Rectal smooth muscle tissue (tissue), 1 donor: ENCODE data around the gene NAGPA.

ENCODE experiments used
- H3K27ac ChIP-seq: one replicate; pipeline ENCODE4 v1.7.0; 2013; ENCODE audit warnings: low read depth, low read length, inconsistent platforms
- H3K27me3 ChIP-seq: one replicate; pipeline ENCODE4 v1.7.0; 2013; ENCODE audit warnings: low read length; ENCODE audit not compliant: control insufficient read depth, insufficient read depth
- H3K36me3 ChIP-seq: one replicate; pipeline ENCODE4 v1.7.0; 2013; ENCODE audit warnings: low read length; ENCODE audit not compliant: control insufficient read depth, insufficient read depth
- H3K4me1 ChIP-seq: one replicate; pipeline ENCODE4 v1.7.0; 2013; ENCODE audit warnings: low read length; ENCODE audit not compliant: control insufficient read depth, insufficient read depth
- H3K4me3 ChIP-seq: one replicate; pipeline ENCODE4 v1.7.0; 2013; ENCODE audit warnings: low read length
- H3K9ac ChIP-seq: one replicate; pipeline ENCODE4 v1.7.0; 2013; ENCODE audit warnings: low read length

NAGPA gene

GRCh38 chr16:5004311-5004710, 29.4 kb downstream of the NAGPA start:
- no peak overlapping the region for H3K27ac ChIP-seq
- H3K27me3 ChIP-seq: no peaks in the 10 kb centered on the region
- no peaks in the 10 kb centered on the region for H3K36me3 ChIP-seq
- no peak overlapping the region for H3K4me3 ChIP-seq
- no peaks in the 10 kb centered on the region for H3K4me1 ChIP-seq
- no peak overlapping the region for H3K9ac ChIP-seq

- Histone ChIP-seq H3K36me3 (no peaks in the 10 kb centered on the region), H3K27me3 (no peaks in the 10 kb centered on the region), H3K27ac (no peak overlapping the region), H3K4me3 (no peak overlapping the region), H3K9ac (no peak overlapping the region), H3K4me1 (no peaks in the 10 kb centered on the region)
Observed at GRCh38 chr16:5003828-5004227, 29.9 kb downstream of the NAGPA start.

- H3K27ac ChIP-seq: no peak overlapping the region
- H3K4me1 ChIP-seq: no peaks in the 10 kb centered on the region
Observed at GRCh38 chr16:5003211-5003610, 30.5 kb downstream of the NAGPA start.

GRCh38 chr16:5002699-5003143, 31.0 kb downstream of the NAGPA start:
- no peak overlapping the region for H3K27ac ChIP-seq

More at GRCh38 chr16:5003211-5003610, 30.5 kb downstream of the NAGPA start:
- Histone ChIP-seq H3K27me3 (no peaks in the 10 kb centered on the region), H3K36me3 (no peaks in the 10 kb centered on the region), H3K9ac (no peak overlapping the region), H3K4me3 (no peak overlapping the region)

GRCh38 chr16:5001986-5002385, 31.7 kb downstream of the NAGPA start:
- Histone ChIP-seq H3K27ac (no peak overlapping the region), H3K4me3 (no peak overlapping the region), H3K4me1 (no peaks in the 10 kb centered on the region), H3K36me3 (no peaks in the 10 kb centered on the region), H3K9ac (no peak overlapping the region), H3K27me3 (no peaks in the 10 kb centered on the region)

More at GRCh38 chr16:5002699-5003143, 31.0 kb downstream of the NAGPA start:
- Histone ChIP-seq H3K36me3 (no peaks in the 10 kb centered on the region), H3K9ac (no peak overlapping the region), H3K4me3 (no peak overlapping the region), H3K4me1 (no peaks in the 10 kb centered on the region), H3K27me3 (no peaks in the 10 kb centered on the region)

GRCh38 chr16:5001571-5001970, 32.2 kb downstream of the NAGPA start:
- H3K4me1 ChIP-seq: no peaks in the 10 kb centered on the region
- H3K27me3 ChIP-seq: no peaks in the 10 kb centered on the region
- no peak overlapping the region for H3K27ac ChIP-seq
- no peak overlapping the region for H3K9ac ChIP-seq
- no peaks in the 10 kb centered on the region for H3K36me3 ChIP-seq
- H3K4me3 ChIP-seq: no peak overlapping the region

- Histone ChIP-seq H3K27me3 (no peaks in the 10 kb centered on the region), H3K9ac (no peak overlapping the region), H3K4me1 (no peaks in the 10 kb centered on the region), H3K27ac (no peak overlapping the region), H3K4me3 (no peak overlapping the region), H3K36me3 (no peaks in the 10 kb centered on the region)
Observed at GRCh38 chr16:5000573-5001001, 33.1 kb downstream of the NAGPA start.

GRCh38 chr16:4994719-4995434, 38.9 kb downstream of the NAGPA start:
- no peak overlapping the region for H3K4me3 ChIP-seq
- no peak overlapping the region for H3K27ac ChIP-seq
- no peak overlapping the region for H3K9ac ChIP-seq
- no peaks in the 10 kb centered on the region for H3K4me1 ChIP-seq
- peaks cover 3% of the 10 kb centered on the region for H3K27me3 ChIP-seq
- no peaks in the 10 kb centered on the region for H3K36me3 ChIP-seq

GRCh38 chr16:4991754-4992153, 42.0 kb downstream of the NAGPA start:
- H3K27me3 ChIP-seq: peaks cover 9% of the 10 kb centered on the region
- H3K9ac ChIP-seq: no peak overlapping the region
- no peaks in the 10 kb centered on the region for H3K36me3 ChIP-seq
- no peak overlapping the region for H3K4me3 ChIP-seq
- no peak overlapping the region for H3K27ac ChIP-seq
- no peaks in the 10 kb centered on the region for H3K4me1 ChIP-seq

- Histone ChIP-seq H3K4me1 (no peaks in the 10 kb centered on the region), H3K27ac (no peak overlapping the region), H3K9ac (no peak overlapping the region), H3K4me3 (no peak overlapping the region), H3K36me3 (no peaks in the 10 kb centered on the region), H3K27me3 (peaks cover 9% of the 10 kb centered on the region)
Observed at GRCh38 chr16:4990415-4990814, 43.3 kb downstream of the NAGPA start.

GRCh38 chr16:4989391-4990006, 44.2 kb downstream of the NAGPA start:
- Histone ChIP-seq H3K4me1 (no peaks in the 10 kb centered on the region), H3K9ac (no peak overlapping the region), H3K36me3 (no peaks in the 10 kb centered on the region), H3K27ac (no peak overlapping the region), H3K27me3 (peaks cover 9% of the 10 kb centered on the region), H3K4me3 (no peak overlapping the region)

- H3K9ac ChIP-seq: no peak overlapping the region
- H3K36me3 ChIP-seq: no peaks in the 10 kb centered on the region
- no peak overlapping the region for H3K4me3 ChIP-seq
- H3K4me1 ChIP-seq: no peaks in the 10 kb centered on the region
- H3K27ac ChIP-seq: no peak overlapping the region
- peaks cover 9% of the 10 kb centered on the region for H3K27me3 ChIP-seq
Observed at GRCh38 chr16:4988647-4989046, 45.1 kb downstream of the NAGPA start.
